CD4-positive, alpha-beta T cell treated with Interleukin-4 for 4 hours (primary cell): ENCODE results near the gene ITGA6.

Source experiments
- DNase-seq: peaks from one replicate; pipeline ENCODE4 v3.0.0-alpha.2; 2020

Gene ITGA6

DNA sequence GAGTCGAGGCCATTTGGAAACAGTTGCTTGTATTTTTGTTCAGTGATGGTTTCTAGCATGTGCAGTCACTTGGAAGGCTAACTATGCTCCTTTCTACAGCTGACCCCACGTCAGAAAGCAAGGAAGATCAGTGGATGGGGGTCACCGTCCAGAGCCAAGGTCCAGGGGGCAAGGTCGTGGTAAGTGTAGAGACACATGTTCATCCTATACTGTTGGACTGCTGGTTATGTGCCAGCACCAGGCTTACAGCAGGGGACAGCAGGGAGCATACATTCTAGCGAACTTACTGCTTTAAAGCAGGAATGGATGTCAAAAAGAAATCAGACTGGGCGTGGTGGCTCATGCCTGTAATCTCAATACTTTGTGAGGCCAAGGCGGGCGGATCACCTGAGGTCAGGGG, 40.0 kb downstream of the ITGA6 start:
- DNase-seq = no peak

DNA sequence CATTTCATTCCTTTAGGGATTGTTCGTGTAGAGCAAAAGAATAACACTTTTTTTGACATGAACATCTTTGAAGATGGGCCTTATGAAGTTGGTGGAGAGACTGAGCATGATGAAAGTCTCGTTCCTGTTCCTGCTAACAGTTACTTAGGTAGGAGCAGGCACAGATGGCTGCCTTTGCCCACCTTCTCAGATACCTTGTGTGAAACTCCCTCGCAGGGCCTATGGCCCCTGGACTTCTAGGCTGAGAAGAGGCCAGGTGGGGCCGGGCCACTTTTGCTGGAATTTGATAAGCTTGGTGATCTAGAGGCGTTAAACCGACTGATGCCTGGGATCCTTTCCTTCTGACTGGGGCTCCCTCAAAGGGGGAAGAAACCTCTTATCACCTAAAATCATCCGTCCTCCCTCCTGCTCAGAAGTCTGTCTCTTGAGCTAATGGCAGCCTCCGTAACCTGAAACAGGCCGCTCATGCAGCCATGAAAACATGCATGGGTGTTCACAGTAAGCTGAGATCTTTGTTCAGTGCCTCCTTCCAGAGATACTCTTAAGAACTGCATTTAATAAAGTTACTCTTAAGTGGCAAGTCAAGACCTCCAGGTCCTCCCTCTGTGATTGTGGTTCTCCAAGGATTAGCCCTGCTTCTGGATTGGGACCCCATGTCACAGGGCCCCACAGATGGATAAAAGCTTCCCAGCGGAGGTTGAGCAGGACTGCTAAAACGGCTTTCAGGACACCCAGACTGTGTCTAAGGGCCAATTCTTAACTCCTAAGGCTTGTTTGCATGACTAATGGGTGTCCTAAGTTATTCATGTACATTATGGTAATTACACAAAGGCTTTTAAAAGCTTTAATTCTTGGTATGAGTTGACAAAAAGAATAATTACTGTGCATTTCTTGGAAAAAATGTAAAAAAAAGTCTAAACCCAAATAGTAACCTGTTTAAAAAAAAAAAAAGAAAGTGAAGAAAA, 43.9 kb downstream of the ITGA6 start:
- DNase-seq = no peak

DNA sequence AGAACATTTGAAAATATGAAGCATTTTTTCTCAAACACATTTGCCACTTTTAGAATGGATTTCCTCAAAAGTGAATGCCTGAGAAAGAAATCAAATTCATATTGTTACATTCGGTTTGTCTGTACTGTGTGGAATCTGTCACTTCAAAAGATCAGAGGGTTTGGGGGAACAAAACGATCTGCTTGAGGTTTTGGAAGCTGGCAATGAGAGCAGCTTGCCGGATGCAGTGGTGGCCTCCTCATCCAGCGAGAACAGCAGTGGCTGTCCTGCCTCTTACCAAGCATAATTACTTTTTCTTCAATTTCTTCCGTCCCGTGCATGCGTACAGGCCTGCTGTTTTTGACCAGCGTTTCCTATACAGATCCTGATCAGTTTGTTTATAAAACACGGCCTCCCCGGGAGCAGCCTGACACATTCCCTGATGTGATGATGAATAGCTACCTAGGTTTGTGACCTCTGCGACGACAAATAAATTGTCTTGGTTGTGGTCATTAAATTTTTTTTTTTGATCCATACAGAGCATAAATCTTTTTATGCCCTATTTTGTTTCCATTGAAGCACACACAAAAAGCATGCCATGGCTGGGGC, 45.2 kb downstream of the ITGA6 start:
- no peak for DNase-seq

- no peak for DNase-seq
Measured at GRCh38 chr2:172473167-172473566, 45.8 kb downstream of the ITGA6 start.

DNA sequence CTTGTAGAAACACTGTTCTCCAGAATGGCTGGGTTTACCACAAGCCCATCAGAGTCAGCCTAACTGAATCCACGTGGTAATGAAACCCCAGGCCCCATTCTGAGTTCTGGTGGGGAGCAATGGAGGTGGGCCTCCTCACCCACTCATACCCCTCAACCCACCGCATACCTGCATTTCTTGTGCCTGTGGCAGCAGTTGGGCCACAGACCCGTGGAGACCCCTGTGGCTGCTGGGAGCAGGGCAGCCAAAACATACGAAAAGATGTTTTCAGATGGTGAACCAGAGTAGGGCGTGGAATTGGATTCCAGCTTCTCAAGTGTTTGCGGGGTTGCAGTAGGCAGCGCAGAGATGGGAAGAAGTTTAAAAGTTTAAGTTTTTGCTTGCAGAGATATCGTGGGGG, 51.0 kb downstream of the ITGA6 start:
- no peak for DNase-seq

DNA sequence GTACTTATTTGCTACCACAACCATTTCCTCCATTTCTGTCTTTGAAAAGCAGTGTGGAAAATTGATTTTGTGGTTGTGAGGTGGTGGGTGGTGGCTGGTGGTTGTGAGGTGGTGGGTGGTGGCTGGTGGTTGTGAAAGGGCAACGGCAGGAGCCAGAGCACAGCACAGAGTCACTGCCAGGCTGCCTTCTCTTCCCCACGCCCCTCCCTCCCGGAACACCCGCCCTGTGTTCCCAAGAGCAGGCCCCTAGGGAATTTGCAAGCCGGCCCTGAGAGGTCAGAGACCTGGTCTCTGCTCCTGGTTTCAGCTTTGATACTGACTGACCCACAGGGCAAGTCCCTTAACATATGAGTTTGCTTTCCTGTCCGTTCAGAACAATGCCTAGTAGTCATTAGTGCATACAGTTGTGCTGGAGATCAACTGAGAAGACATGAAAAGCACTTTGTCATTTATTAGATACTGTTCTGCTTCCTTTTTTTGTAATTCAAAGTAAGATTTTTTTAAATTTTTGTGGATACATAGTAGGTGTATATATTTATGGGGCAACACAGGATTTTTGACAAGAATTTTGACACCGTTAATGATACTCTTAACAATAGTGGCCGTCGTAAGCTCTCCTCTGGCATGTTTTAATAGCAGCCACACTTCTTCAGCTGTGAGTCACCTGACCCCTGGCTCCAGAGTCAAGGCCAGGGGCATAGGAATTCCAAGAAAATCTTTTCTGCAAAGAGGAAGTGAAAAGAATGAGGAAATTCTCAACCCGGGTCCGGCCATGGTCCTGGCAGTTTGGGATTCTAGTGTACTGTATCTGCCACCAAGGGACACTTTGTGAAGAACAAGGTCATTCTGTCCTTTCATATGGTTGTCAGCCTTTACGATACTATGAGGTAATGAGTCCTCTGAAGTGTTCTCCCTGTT, 53.2 kb downstream of the ITGA6 start:
- DNase-seq = no peak

DNA sequence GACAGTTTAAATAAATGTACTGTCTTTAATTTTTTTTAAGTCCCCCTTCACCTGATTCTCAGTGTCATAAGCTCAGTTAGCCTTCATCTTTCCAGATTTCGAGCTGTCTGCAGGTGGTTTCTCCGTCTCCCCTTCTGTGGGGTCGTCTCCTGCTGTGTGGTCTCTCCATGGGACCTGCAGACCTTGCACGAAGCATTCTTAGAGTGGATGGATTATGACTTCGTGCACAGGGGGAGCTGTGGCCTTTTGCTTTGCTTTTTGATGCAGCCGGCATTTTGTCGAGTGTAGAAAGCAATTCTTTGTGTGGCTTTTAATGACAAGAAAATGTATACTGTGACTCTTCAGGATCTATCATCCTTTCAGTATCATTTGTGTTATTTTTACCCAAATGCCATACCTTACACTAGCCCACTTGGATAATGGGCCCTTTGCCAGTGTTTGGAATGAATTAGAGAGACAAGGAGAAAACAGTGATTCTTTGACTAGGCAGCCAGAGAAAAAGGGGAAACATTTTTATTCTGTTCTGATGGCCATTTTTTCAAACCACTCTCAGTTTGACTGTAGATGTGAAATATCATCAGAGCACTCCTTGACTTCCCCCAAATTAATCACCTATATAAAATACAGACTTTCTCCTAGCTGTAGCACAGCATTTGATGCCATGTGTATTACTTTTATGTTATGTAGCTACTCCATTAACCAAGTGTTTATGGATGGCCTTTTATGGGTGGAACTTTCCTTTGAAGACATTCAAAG, 54.3 kb downstream of the ITGA6 start:
- no peak for DNase-seq

GRCh38 chr2:172484253-172484652, 56.9 kb downstream of the ITGA6 start:
- DNase-seq = peak; percentile 40

- no peak for DNase-seq
Measured at GRCh38 chr2:172484706-172485105, 57.3 kb downstream of the ITGA6 start.

DNA sequence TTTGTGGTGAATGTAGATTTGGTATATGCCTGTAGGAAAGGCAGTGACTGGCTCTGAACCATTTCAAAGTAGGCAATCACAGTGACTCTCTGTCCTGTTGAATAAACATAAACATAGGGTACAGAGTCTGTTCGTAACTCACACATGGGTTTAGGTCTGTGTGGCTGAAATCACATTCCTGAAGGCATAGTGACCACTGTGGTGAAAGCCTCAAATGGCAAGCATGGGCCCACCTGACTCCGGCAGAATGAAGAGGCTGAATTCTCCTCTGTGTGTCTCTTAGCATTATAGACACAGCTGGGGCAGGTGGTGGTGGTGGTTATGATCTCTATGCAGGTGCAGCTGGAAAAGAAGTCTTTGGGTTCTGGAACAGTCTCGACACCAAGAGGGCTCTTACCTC, 61.2 kb downstream of the ITGA6 start:
- no peak for DNase-seq

- no peak for DNase-seq
Measured at GRCh38 chr2:172489681-172490080, 62.3 kb downstream of the ITGA6 start.

- peak; percentile 65 for DNase-seq
Measured at GRCh38 chr2:172496160-172496608, 68.8 kb downstream of the ITGA6 start.

DNA sequence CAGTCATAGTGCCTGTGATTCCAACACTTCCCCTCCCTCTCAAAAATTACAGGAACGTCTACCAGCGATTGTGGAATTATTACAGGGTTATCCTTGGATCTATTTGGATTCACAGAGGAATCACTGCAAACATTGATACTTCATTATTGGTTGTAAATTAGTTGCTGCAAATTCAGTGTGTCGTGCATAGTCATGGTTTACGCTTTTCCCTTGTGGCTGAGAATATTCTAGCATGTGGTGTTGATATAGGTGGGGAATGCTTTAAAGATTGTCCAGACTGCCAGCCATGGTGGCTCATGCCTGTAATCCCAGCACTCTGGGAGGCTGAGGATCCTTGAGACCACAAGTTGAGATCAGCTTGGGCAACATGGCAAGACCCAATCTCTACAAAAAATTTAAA, 79.8 kb downstream of the ITGA6 start:
- DNase-seq = no peak

- DNase-seq = no peak
Measured at GRCh38 chr2:172510088-172510487, 82.7 kb downstream of the ITGA6 start.

DNA sequence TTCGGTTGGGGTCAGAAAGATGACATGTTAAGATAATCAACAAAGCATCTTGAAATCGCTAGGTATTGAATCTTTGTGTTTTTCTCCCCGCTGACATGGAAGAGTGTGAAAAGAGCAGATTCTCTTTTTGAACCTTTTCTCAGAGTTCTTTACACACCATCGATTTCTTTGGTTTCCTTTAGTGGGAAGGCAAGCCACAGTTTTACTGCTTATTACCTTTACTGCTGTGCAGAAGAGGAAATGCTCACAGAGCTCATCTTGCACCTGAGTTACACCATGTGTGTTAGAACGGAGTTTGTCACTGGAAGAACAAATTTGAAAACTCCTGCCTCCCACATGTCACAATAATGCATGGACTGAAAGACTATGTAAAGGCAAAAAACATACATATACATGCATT, 83.2 kb downstream of the ITGA6 start:
- no peak for DNase-seq

- DNase-seq = no peak
Measured at GRCh38 chr2:172512810-172513523, 85.6 kb downstream of the ITGA6 start.

- no peak for DNase-seq
Measured at GRCh38 chr2:172513524-172513900, 86.1 kb downstream of the ITGA6 start.

- no peak for DNase-seq
Measured at GRCh38 chr2:172513935-172514586, 86.7 kb downstream of the ITGA6 start.

GRCh38 chr2:172516299-172516698, 88.9 kb downstream of the ITGA6 start:
- no peak for DNase-seq

GRCh38 chr2:172518995-172519394, 91.6 kb downstream of the ITGA6 start:
- no peak for DNase-seq

GRCh38 chr2:172525601-172526000, 98.2 kb downstream of the ITGA6 start:
- DNase-seq = no peak
